Endothelial cell of umbilical vein (primary cell): ENCODE data around the gene COL7A1.

Experiments used
- CTCF ChIP-seq, 2 donors: IDR thresholded peaks; 1 replicate in 1 of 2; 2 replicates in 1 of 2; pipeline ENCODE4 v1.5.1; 2011; ENCODE audit warnings: low read length in 2 of 2, mild to moderate bottlenecking in 2 of 2, moderate library complexity in 2 of 2, control low read depth in 1 of 2, inconsistent platforms in 1 of 2, low read depth in 1 of 2; ENCODE audit not compliant: insufficient read depth in 1 of 2; ENCODE audit errors: extremely low read depth in 1 of 2
- EZH2 ChIP-seq: IDR thresholded peaks from 2 replicates; pipeline ENCODE4 v1.6.1; 2012; ENCODE audit warnings: borderline replicate concordance, low read depth, mild to moderate bottlenecking, moderate library complexity, low read length, inconsistent platforms; ENCODE audit not compliant: severe bottlenecking
- FOS ChIP-seq: IDR thresholded peaks from 2 replicates; pipeline ENCODE4 v1.6.1; 2011; ENCODE audit warnings: mild to moderate bottlenecking, low read length, moderate library complexity, borderline replicate concordance; ENCODE audit not compliant: insufficient read depth
- GATA2 ChIP-seq: IDR thresholded peaks from 2 replicates; pipeline ENCODE4 v1.7.0; 2011; ENCODE audit warnings: low read depth, mild to moderate bottlenecking, moderate library complexity, mixed read lengths, low read length; ENCODE audit not compliant: insufficient read length, insufficient read depth
- JUN ChIP-seq: IDR thresholded peaks from 2 replicates; pipeline ENCODE4 v1.6.1; 2011; ENCODE audit warnings: borderline replicate concordance, low read depth; ENCODE audit not compliant: insufficient read length, insufficient read depth
- MAX ChIP-seq: IDR thresholded peaks from 2 replicates; pipeline ENCODE4 v1.6.1; 2011; ENCODE audit not compliant: insufficient read depth, insufficient read length
- MYC ChIP-seq: IDR thresholded peaks from one replicate; pipeline ENCODE4 v1.6.1; 2011; ENCODE audit warnings: mild to moderate bottlenecking, low read depth, low read length
- POLR2A ChIP-seq: IDR thresholded peaks from 2 replicates; pipeline ENCODE4 v1.6.1; 2012; ENCODE audit warnings: low read depth, mild to moderate bottlenecking, control low read depth, low read length
- POLR2AphosphoS5 ChIP-seq: IDR thresholded peaks from 2 replicates; pipeline ENCODE4 v1.6.1; 2012; ENCODE audit warnings: low read depth, mild to moderate bottlenecking, control low read depth, low read length, moderate library complexity; ENCODE audit not compliant: insufficient read depth

DNA sequence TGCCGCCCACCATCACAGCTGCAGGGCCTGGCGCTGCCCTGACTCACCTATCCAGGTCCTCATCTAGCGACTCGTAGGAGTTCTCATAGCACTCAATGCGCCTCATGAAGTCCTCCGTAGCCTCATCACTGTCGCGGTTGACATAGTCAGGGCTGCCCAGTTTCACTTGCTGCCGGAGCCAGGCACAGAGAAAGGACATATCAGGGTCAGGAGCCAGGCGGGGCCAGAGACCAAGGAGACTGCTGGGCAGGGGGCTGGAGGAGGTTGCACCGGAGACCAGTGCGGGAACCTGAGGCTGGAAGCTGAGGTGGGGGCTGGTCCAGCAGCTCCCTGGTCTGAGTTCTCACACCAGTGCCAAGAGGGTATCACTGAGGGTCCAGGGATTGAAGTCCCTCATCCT, 56.7 kb downstream of the COL7A1 start:
- no peak for TF ChIP-seq EZH2
- TF ChIP-seq POLR2A: no peak
- no peak for TF ChIP-seq CTCF (IDR thresholded peaks at IDR 0.05; ENCODE audit: extremely low read depth in 1 of 2, insufficient read depth in 1 of 2, low read depth in 1 of 2, low read length in 2 of 2)
- TF ChIP-seq MAX: no peak
- no peak for TF ChIP-seq GATA2
- TF ChIP-seq POLR2AphosphoS5: no peak
- no peak for TF ChIP-seq JUN
- TF ChIP-seq FOS: no peak
- no peak for TF ChIP-seq MYC
